ENCODE measurements around the gene GSS. TPM values are rescaled to one million over a fixed set of nuclear protein-coding genes. Genes with fewer than 3 reads are reported as not detected.

GSS gene
- total and polyA plus RNA-seq, 12 donors: 52.4 to 120 (median 79.6) TPM

DNA sequence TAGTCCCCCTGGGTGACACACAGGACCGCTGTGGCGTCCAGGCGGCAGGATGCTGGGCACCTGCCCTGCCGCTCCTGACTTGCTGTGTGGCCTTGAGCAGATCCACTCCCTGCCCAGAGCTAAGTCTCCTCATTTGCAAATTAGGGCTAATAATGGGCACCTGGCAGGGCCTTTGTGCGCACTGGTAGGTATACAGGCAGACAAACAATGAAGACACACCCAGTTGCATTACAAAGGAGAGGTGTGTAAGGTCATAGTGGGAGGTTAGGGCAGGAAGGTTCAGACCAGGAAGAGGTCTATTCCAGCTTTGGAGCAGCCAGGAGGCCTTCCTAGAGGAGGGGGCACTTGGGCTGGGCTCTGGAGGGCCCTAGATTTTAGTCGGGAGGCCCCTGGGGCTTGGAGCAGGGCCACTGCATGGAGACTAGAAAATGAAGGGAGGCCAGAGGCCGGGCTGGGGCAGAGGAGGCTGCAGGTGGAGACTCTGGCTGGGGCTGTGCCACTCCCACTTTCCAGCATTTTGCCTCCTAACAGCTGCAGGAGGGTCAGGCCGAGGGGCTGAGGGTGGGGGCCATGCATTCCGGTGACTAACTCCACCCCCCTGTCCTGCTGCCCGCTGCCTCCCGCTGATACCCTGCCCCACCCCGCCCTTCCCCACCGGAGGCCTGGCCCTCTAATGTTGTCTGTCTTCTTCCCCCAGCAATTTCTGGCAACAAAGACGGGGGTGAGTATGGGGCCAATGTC lies 28.6 kb upstream of the GSS start:
- TF ChIP-seq CTCF (IDR thresholded peaks at IDR 0.05): no peak
- no peak for TF ChIP-seq POLR2A (IDR thresholded peaks at IDR 0.05)
- Histone ChIP-seq H3K9me3 (replicated peaks in 1 of 3) (no peaks in the 10 kb centered on the region), H3K27ac (no peak overlapping the region), H3K36me3 (replicated peaks in 1 of 2) (no peaks in the 10 kb centered on the region), H3K4me3 (no peak overlapping the region), H3K27me3 (no peaks in the 10 kb centered on the region), H3K4me1 (replicated peaks in 1 of 2) (peaks cover 0 to 4% of the 10 kb centered on the region in 2 donors)
- intact Hi-C loops (cut with DNase I): no loop called here
- no peak for DNase-seq
- 39 to 51% (median 49%) methylated on average over 7 to 14 of the region's 14 CpGs for WGBS, 4 donors

- no peaks in the 10 kb centered on the region for H3K36me3 ChIP-seq (replicated peaks in 1 of 2)
- no peak for DNase-seq
- H3K27ac ChIP-seq: no peak overlapping the region
- H3K27me3 ChIP-seq: no peaks in the 10 kb centered on the region
- H3K9me3 ChIP-seq (replicated peaks in 1 of 3): no peaks in the 10 kb centered on the region
- 35 to 52% (median 47%) methylated on average over 5 of the region's 5 CpGs for WGBS, 4 donors
- TF ChIP-seq POLR2A (IDR thresholded peaks at IDR 0.05) (no peak), CTCF (IDR thresholded peaks at IDR 0.05) (no peak)
- peaks cover 0 to 4% of the 10 kb centered on the region in 2 donors for H3K4me1 ChIP-seq (replicated peaks in 1 of 2)
- H3K4me3 ChIP-seq: no peak overlapping the region
- intact Hi-C loops (cut with DNase I): no loop called here
Measured at GRCh38 chr20:34983089-34983820, 27.6 kb upstream of the GSS start.

DNA sequence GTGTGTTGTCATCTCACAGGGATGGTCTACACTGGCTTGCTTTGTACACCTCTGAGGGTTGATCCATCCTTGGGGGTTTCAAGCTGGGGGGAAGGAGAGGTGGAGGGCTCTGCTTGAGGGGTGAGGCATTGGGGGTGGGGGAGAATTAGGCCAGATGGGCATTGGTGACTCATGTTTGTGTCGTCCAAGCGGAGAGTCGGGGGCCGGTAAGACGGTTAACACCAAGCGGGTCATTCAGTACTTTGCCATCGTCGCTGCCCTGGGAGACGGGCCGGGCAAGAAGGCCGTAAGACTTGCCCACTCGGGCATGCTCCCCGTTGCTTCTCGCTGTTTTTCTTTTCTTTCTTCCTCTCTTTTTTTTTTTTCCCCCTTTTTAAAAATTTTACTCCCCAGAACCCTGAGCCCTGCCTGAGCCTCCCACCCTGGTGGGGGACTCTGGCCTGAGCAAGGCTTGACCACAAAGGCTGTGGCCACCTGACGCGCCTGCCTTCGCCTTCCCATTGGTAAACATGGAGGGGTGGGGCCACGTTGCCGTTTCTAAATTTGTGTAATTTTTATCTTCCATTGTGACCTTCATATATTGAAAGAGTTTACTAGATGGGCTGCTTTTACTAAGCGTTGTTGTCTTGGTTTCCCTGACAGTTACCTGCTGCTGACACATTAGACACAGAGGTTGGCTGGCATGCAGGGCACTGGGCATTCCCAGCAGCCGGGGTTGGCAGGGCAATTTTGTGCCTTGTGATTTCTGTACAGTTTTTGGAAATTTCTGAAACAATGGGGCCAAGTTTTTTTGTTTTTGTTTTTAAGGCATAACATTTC lies 26.9 kb upstream of the GSS start:
- DNase-seq: peak in 1 of 7 donors; percentile 14
- intact Hi-C loops (cut with DNase I): no loop called here
- no peak overlapping the region for H3K4me3 ChIP-seq
- H3K4me1 ChIP-seq (replicated peaks in 1 of 2): peaks cover 0 to 5% of the 10 kb centered on the region in 2 donors
- 80 to 87% (median 82%) methylated on average over 21 of the region's 21 CpGs for WGBS, 4 donors
- H3K9me3 ChIP-seq (replicated peaks in 1 of 3): no peaks in the 10 kb centered on the region
- H3K27ac ChIP-seq: no peak overlapping the region
- no peaks in the 10 kb centered on the region for H3K36me3 ChIP-seq (replicated peaks in 1 of 2)
- TF ChIP-seq POLR2A (IDR thresholded peaks at IDR 0.05) (no peak), CTCF (IDR thresholded peaks at IDR 0.05) (no peak)
- H3K27me3 ChIP-seq: no peaks in the 10 kb centered on the region
